ENCODE measurements around the gene ALG8.

Gene ALG8

DNA sequence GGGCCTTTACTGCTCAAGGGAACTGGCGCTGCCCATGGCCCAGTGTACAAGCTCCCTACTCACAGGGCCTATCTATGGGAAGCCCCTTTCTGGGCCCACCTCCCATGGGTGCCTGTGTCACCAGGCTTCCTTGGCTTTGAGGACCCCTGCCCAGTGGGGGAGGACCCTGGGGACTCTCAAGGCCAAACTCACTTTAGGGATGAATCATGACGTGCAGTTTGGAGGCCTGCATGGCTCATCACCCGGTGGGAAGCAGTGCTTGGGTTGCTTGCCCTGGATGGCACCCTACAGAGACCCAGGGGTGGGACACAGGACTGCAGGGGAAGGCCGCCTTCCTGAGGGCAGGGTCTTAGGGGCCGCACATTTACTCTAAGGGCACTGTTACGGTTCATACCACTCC lies 32.5 kb upstream of the ALG8 start:
- no peak for DNase-seq (ENCODE audit: insufficient read length, low spot score)
- TF ChIP-seq POU2F2 (IDR thresholded peaks at IDR 0.05; ENCODE audit: low read depth, low read length) = no peak
- TF ChIP-seq POLR2A (IDR thresholded peaks at IDR 0.05; ENCODE audit: low read depth, low read length) = no peak
- no peak for TF ChIP-seq POLR2AphosphoS5 (IDR thresholded peaks at IDR 0.05; ENCODE audit: low read depth, low read length)
- no peak for TF ChIP-seq SPI1 (IDR thresholded peaks at IDR 0.05; ENCODE audit: low read depth, low read length)
- TF ChIP-seq PAX5 (IDR thresholded peaks at IDR 0.05; ENCODE audit: insufficient read depth, low read length, severe bottlenecking) = no peak
- TF ChIP-seq TAF1 (IDR thresholded peaks at IDR 0.05; ENCODE audit: low read depth, low read length) = no peak
- FAIRE-seq = no peak

DNA sequence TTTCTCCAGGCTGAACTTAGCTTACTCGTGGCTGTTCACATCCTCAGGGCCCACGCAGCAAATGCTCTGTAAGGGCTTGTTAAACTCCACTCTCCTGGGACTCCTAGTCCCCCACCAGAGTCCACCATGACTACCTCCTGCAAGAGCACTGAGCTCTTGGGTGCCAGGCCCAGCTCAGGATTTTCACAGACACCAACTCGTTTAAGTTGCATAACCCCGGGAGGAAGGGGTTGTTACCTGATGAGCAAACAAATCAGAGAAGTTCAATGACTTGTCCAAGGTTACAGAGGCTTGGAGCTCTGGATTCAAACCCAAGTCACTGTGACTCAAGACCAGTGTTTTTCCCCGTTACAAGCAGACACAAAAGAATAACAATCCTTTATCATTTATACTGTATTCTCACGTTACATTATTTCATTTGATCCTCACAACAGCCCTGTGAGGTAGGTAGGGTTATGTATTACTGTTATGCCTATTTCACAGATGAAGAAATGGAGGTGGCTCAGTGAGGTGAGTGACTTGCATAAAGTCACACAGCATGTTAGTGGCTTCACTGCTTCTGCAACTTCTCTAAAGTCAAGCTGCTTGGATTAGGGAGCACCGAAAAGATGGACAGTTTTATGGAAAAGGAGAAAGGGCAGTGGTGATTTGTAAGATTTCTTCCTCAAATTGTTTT lies 31.6 kb upstream of the ALG8 start:
- DNase-seq (ENCODE audit: insufficient read length, low spot score) (no peak), FAIRE-seq (no peak)
- TF ChIP-seq POU2F2 (IDR thresholded peaks at IDR 0.05; ENCODE audit: low read depth, low read length) = no peak
- TF ChIP-seq POLR2AphosphoS5 (IDR thresholded peaks at IDR 0.05; ENCODE audit: low read depth, low read length) = no peak
- no peak for TF ChIP-seq POLR2A (IDR thresholded peaks at IDR 0.05; ENCODE audit: low read depth, low read length)
- TF ChIP-seq TAF1 (IDR thresholded peaks at IDR 0.05; ENCODE audit: low read depth, low read length) = no peak
- TF ChIP-seq SPI1 (IDR thresholded peaks at IDR 0.05; ENCODE audit: low read depth, low read length) = no peak
- no peak for TF ChIP-seq PAX5 (IDR thresholded peaks at IDR 0.05; ENCODE audit: insufficient read depth, low read length, severe bottlenecking)

DNA sequence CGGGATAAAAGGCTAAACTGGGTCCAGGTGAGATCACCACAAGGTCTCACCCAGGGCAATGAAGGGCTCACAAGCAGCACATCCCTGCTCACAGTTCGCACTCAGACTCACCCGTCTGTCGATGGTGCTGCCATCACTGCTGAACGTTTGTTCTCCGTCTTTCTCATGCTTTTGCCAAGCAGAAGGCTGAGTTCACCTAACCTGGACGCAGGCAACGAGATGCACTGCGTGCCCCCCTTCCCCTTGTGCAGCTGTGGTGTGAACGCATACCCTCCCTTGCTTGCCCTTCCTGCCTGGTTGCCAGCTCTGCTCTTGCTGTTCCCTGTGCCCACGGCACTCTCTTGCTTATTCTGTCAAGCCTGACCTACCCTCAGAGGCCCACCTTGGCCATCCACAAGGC lies 31.0 kb upstream of the ALG8 start:
- FAIRE-seq = no peak
- TF ChIP-seq TAF1 (IDR thresholded peaks at IDR 0.05; ENCODE audit: low read depth, low read length) (no peak), POU2F2 (IDR thresholded peaks at IDR 0.05; ENCODE audit: low read depth, low read length) (no peak), POLR2A (IDR thresholded peaks at IDR 0.05; ENCODE audit: low read depth, low read length) (no peak), SPI1 (IDR thresholded peaks at IDR 0.05; ENCODE audit: low read depth, low read length) (no peak), PAX5 (IDR thresholded peaks at IDR 0.05; ENCODE audit: insufficient read depth, low read length, severe bottlenecking) (no peak), POLR2AphosphoS5 (IDR thresholded peaks at IDR 0.05; ENCODE audit: low read depth, low read length) (no peak)
- no peak for DNase-seq (ENCODE audit: insufficient read length, low spot score)

DNA sequence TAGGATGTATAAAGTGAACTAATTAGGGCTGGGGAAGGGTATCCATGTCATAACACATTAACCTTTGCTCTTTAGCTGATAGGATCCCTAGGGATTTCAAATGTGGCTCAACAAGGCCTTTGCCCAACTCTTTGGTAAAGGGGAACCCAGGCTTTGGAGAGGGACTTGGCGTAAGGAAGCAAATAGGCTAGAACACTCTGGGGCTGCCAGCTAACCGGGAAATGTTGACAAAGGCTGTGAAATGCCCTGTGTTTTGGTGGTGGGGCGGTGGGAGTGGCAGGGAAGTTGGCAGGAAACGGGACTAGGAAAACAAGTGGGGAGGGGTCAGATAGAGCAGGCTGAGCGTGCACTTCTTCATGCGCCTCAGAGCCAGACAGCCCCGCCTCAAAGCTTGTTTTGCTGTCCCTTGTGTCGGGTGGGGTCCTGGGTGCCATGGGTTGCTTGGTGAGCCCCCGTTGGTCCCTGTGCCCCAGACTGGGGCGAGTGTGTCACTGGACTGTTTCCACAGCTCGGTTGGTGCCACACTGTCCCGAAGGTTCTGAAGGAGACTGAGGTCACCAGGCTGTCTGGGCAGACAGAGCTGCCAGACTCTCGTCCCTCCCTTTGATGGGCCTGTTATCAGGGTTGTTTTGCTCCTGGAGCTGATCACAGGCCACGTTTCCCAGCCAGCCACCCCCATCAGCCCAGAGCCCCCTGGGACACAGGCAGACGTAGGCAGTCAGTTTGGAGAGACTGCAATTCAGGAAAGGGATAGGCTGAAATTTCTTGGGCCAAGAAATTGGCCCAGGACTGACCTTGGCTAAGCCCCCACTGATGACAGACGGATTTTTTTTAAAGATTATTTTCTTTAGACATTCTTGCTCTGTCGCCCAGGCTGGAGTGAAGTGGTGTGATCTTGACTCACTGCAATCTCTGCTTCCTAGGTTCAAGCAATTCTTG lies 29.4 kb upstream of the ALG8 start:
- DNase-seq (ENCODE audit: insufficient read length, low spot score) (no peak), FAIRE-seq (no peak)

DNA sequence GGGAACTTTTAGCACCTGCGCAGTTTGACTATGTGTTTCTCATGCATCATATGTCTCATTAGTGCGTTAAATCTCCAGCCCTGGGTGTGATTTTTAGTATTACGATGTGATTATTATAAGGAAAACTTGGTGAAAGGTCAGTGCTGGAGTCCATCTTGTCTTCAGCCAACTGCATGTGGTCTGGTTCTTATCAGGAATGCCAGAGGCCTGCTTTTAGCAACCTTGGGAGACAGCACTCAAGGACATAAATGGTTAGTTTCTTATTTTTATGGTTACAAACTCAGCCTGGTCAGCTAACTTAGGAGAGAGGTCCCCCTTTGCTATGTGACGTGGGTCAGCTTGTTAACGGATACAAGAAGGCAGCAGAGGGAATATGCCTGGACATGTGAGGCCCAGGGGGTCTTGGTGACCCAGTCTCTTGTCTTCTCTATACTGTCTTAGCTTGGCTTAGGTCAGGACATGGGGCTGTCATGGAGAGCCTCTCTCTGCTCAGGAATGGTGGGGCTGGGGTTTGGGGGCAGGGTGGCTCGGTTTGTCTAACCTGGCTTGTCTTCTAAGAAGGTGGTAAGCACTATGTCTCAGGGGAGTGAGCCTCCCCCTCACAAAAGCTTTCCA lies 27.5 kb upstream of the ALG8 start:
- FAIRE-seq (no peak), DNase-seq (ENCODE audit: insufficient read length, low spot score) (no peak)
- no peak for TF ChIP-seq PAX5 (IDR thresholded peaks at IDR 0.05; ENCODE audit: insufficient read depth, low read length, severe bottlenecking)
- TF ChIP-seq POLR2A (IDR thresholded peaks at IDR 0.05; ENCODE audit: low read depth, low read length) = no peak
- no peak for TF ChIP-seq SPI1 (IDR thresholded peaks at IDR 0.05; ENCODE audit: low read depth, low read length)
- no peak for TF ChIP-seq TAF1 (IDR thresholded peaks at IDR 0.05; ENCODE audit: low read depth, low read length)
- no peak for TF ChIP-seq POLR2AphosphoS5 (IDR thresholded peaks at IDR 0.05; ENCODE audit: low read depth, low read length)
- TF ChIP-seq POU2F2 (IDR thresholded peaks at IDR 0.05; ENCODE audit: low read depth, low read length) = no peak

More for the DNA sequence above, 29.4 kb upstream of the ALG8 start:
- no peak for TF ChIP-seq TAF1 (IDR thresholded peaks at IDR 0.05; ENCODE audit: low read depth, low read length)
- no peak for TF ChIP-seq POU2F2 (IDR thresholded peaks at IDR 0.05; ENCODE audit: low read depth, low read length)
- no peak for TF ChIP-seq SPI1 (IDR thresholded peaks at IDR 0.05; ENCODE audit: low read depth, low read length)
- TF ChIP-seq POLR2AphosphoS5 (IDR thresholded peaks at IDR 0.05; ENCODE audit: low read depth, low read length) = no peak
- no peak for TF ChIP-seq PAX5 (IDR thresholded peaks at IDR 0.05; ENCODE audit: insufficient read depth, low read length, severe bottlenecking)
- TF ChIP-seq POLR2A (IDR thresholded peaks at IDR 0.05; ENCODE audit: low read depth, low read length) = no peak

DNA sequence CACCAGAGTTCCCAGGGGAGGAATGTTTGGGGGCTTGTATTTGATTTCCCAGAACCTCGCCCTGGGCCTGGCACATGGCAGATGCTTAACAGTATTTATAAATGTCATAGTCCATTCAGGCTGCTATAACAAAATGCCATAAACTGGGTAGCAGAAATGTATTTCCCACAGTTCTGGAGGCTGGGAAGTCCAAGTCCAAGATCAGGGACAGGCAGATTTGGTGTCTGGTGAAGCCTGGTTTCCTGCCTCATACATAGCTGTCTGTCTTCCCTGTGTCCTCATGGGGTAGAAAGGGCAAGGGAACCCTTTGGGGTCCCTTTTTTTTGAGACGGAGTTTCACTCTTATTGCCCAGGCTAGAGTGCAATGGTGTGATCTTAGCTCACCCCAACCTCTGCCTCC lies 25.0 kb upstream of the ALG8 start:
- TF ChIP-seq POU2F2 (IDR thresholded peaks at IDR 0.05; ENCODE audit: low read depth, low read length) = no peak
- TF ChIP-seq PAX5 (IDR thresholded peaks at IDR 0.05; ENCODE audit: insufficient read depth, low read length, severe bottlenecking) = no peak
- no peak for TF ChIP-seq POLR2AphosphoS5 (IDR thresholded peaks at IDR 0.05; ENCODE audit: low read depth, low read length)
- TF ChIP-seq POLR2A (IDR thresholded peaks at IDR 0.05; ENCODE audit: low read depth, low read length) = no peak
- no peak for TF ChIP-seq SPI1 (IDR thresholded peaks at IDR 0.05; ENCODE audit: low read depth, low read length)
- TF ChIP-seq TAF1 (IDR thresholded peaks at IDR 0.05; ENCODE audit: low read depth, low read length) = no peak
- no peak for DNase-seq (ENCODE audit: insufficient read length, low spot score)
- no peak for FAIRE-seq

DNA sequence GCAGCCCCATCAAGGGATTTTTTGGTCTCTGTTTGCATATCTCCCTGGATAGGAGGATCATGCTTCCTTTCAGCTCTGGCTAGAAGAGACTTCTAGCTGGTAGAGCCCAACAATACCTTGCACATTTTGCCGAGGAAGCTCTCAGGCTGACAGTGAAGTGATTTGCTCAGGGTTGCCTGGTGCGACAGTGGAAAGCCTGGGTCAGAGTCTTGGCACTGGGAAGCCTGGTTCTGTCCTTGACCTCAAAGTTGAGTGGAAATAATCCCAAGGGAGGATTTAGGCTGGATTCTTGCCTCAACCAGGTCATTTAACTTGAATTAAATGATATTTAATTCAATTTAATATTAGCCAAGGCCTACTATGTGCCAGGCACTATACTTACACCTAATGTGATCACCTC lies 24.4 kb upstream of the ALG8 start:
- TF ChIP-seq SPI1 (IDR thresholded peaks at IDR 0.05; ENCODE audit: low read depth, low read length) (no peak), POU2F2 (IDR thresholded peaks at IDR 0.05; ENCODE audit: low read depth, low read length) (no peak), POLR2AphosphoS5 (IDR thresholded peaks at IDR 0.05; ENCODE audit: low read depth, low read length) (no peak), PAX5 (IDR thresholded peaks at IDR 0.05; ENCODE audit: insufficient read depth, low read length, severe bottlenecking) (no peak), TAF1 (IDR thresholded peaks at IDR 0.05; ENCODE audit: low read depth, low read length) (no peak), POLR2A (IDR thresholded peaks at IDR 0.05; ENCODE audit: low read depth, low read length) (no peak)
- DNase-seq (ENCODE audit: insufficient read length, low spot score) = no peak
- FAIRE-seq = no peak

DNA sequence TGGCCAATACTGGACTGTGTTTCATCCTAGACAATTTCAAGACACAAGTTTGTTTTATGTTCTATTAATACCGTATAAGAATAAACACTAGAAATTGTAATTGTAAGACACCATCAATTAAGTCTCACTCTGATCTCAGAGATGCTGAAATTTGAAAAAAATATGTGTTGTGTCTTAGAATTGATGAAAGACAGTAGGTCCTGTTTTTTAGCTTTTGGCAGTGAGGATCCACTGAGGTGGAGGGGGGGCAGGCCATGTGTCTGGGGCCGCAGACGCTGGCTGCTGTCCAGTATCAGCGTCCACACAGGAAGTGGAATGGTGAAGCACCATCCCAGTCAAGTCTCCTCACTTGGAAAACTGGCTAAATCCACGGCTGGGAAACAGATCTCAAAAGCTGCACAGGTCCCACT lies 22.5 kb upstream of the ALG8 start:
- DNase-seq (ENCODE audit: insufficient read length, low spot score) = no peak
- no peak for TF ChIP-seq POLR2A (IDR thresholded peaks at IDR 0.05; ENCODE audit: low read depth, low read length)
- no peak for TF ChIP-seq POU2F2 (IDR thresholded peaks at IDR 0.05; ENCODE audit: low read depth, low read length)
- no peak for TF ChIP-seq TAF1 (IDR thresholded peaks at IDR 0.05; ENCODE audit: low read depth, low read length)
- TF ChIP-seq PAX5 (IDR thresholded peaks at IDR 0.05; ENCODE audit: insufficient read depth, low read length, severe bottlenecking) = no peak
- no peak for TF ChIP-seq SPI1 (IDR thresholded peaks at IDR 0.05; ENCODE audit: low read depth, low read length)
- TF ChIP-seq POLR2AphosphoS5 (IDR thresholded peaks at IDR 0.05; ENCODE audit: low read depth, low read length) = no peak
- no peak for FAIRE-seq

GRCh38 chr11:78161346-78161745 lies 21.9 kb upstream of the ALG8 start:
- DNase-seq (ENCODE audit: insufficient read length, low spot score) (no peak), FAIRE-seq (no peak)
- no peak for TF ChIP-seq PAX5 (IDR thresholded peaks at IDR 0.05; ENCODE audit: insufficient read depth, low read length, severe bottlenecking)
- no peak for TF ChIP-seq SPI1 (IDR thresholded peaks at IDR 0.05; ENCODE audit: low read depth, low read length)
- TF ChIP-seq POLR2AphosphoS5 (IDR thresholded peaks at IDR 0.05; ENCODE audit: low read depth, low read length) = no peak
- no peak for TF ChIP-seq TAF1 (IDR thresholded peaks at IDR 0.05; ENCODE audit: low read depth, low read length)
- no peak for TF ChIP-seq POU2F2 (IDR thresholded peaks at IDR 0.05; ENCODE audit: low read depth, low read length)
- no peak for TF ChIP-seq POLR2A (IDR thresholded peaks at IDR 0.05; ENCODE audit: low read depth, low read length)
